HG03558 (cell line): ENCODE data around the gene NR3C2.

Experiments used
- ATAC-seq: cut with Tn5 transposase; IDR thresholded peaks from one replicate; pipeline ENCODE4 v1.9.1; 2021; ENCODE audit warnings: moderate number of reproducible peaks; ENCODE audit not compliant: unreplicated experiment; ENCODE audit errors: extremely low read depth

The NR3C2 gene

DNA sequence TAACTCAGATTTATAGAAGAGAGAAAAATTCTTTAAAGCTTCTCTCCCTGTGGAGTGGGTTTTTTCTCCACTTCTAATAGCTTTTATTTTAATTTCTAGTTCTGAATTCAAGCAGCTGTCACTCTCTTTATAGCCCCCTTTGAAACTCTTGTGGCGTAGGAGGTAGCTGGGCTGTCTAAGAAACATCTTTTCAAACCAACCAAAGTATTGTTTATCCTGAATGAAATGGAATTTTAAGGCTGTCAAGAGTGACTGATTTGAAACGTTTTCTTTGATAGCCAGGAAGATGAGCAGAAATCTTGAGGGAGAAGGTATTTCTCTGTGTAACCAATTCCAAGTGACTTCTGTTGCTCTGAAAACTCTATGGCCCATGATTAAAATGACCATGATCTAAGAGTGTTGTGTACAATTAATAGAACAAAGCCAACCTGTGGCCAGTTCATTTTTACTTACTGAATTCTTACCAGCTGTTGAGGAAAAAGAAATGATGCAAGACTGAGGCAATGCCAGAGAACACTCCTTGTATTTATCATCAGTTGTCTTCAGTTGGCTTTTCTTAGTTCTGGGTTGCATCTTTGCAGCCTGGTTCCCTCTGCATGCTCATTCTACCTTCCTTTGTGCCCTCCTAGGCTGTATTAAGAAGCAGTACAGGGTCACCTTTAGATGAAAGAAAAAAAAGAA is 411.9 kb downstream of the NR3C2 start:
- no peak for ATAC-seq

- no peak for ATAC-seq
Observed at GRCh38 chr4:148029781-148030180, 412.4 kb downstream of the NR3C2 start.
